ENCODE results near the gene EGR1. TPM values are rescaled to one million over a fixed set of nuclear protein-coding genes. Genes with fewer than 3 reads are reported as not detected.

EGR1 gene
- total RNA-seq, 1 experiment from 2014 or later = 83.3 TPM

DNA sequence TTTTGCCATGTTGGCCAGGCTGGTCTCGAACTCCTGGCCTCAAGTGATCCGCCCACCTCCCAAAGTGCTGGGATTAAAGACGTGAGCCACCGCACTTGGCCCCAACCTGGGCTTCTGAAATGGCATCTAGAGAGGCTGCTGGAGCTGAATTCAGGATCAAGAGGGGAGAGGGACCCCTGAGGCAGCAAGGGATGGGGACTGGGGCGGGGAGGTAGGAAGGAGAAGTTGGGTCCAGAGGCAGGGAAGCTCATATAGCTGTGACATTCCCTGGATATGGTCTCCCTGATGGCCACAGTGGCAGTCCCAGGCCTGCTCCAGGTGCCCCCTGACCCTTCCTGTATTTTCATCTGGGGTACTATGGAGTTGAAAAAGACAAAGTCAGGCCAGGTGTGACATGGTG is 14.3 kb upstream of the EGR1 start:
- H3K4me3 Mint-ChIP-seq = no peak overlapping the region
- Histone ChIP-seq H3K4me1 (ENCODE audit: insufficient read depth, low read length) (no peaks in the 10 kb centered on the region; the same call in 1 of the 2 replicates), H3K23me2 (ENCODE audit: insufficient read length, low read depth, low read length, poor library complexity, severe bottlenecking) (no peaks in the 10 kb centered on the region), H3K18ac (ENCODE audit: insufficient read length, low read depth, low read length) (no peak overlapping the region), H3K79me2 (ENCODE audit: insufficient read depth, low read length) (no peaks in the 10 kb centered on the region), H3K9ac (ENCODE audit: extremely low read depth, insufficient read length, low read length) (no peak overlapping the region), H3K27ac (ENCODE audit: insufficient read length, low read depth, low read length) (no peak overlapping the region), H3K14ac (ENCODE audit: insufficient read depth, low read length) (no peak overlapping the region), H2BK15ac (ENCODE audit: low read depth, low read length) (no peak overlapping the region), H3K4me2 (ENCODE audit: insufficient read depth, insufficient read length, low read length) (no peak overlapping the region), H4K20me1 (ENCODE audit: control insufficient read depth, insufficient read depth, insufficient read length) (no peaks in the 10 kb centered on the region), H2AK5ac (ENCODE audit: insufficient read length, low read length) (no peak overlapping the region), H2BK20ac (ENCODE audit: low read depth, low read length, poor library complexity, severe bottlenecking) (no peak overlapping the region), H3K9me3 (ENCODE audit: control insufficient read depth, low read depth, low read length) (no peaks in the 10 kb centered on the region), H3K56ac (ENCODE audit: insufficient read length, low read depth, low read length) (no peak overlapping the region), H3K27me3 (ENCODE audit: insufficient read depth, low read length) (no peaks in the 10 kb centered on the region), H3K23ac (ENCODE audit: insufficient read length, low read depth, low read length) (no peak overlapping the region), H2BK120ac (ENCODE audit: low read depth, low read length, poor library complexity, severe bottlenecking) (no peak overlapping the region), H3T11ph (ENCODE audit: low read length) (no peak overlapping the region), H3K79me1 (ENCODE audit: insufficient read depth, low read depth, low read length, poor library complexity, severe bottlenecking) (no peaks in the 10 kb centered on the region), H2AFZ (ENCODE audit: low read length) (no peak overlapping the region), H2BK5ac (ENCODE audit: insufficient read length, low read length) (no peak overlapping the region), H4K8ac (replicated peaks; ENCODE audit: insufficient read length, low read depth, low read length) (no peak overlapping the region), H2BK12ac (ENCODE audit: insufficient read length, low read depth, low read length) (no peak overlapping the region), H4K5ac (ENCODE audit: insufficient read length, low read depth, low read length) (no peak overlapping the region), H4K91ac (ENCODE audit: insufficient read length, low read depth, low read length) (no peak overlapping the region), H3K4ac (ENCODE audit: low read depth, low read length) (no peak overlapping the region)
- peaks cover 4% of the 10 kb centered on the region; the same call in 1 of the 2 replicates for H3K27me3 Mint-ChIP-seq (ENCODE audit: low read depth)
- H3K9me3 Mint-ChIP-seq = no peaks in the 10 kb centered on the region
- WGBS (ENCODE audit: extremely low coverage, insufficient read length, low lambda C conversion rate) = no CpG with 5 or more reads among the region's 5 CpGs
- no peak overlapping the region for H3K27ac Mint-ChIP-seq
- H3K36me3 Mint-ChIP-seq (ENCODE audit: insufficient read depth in 1 of 3, low read depth in 3 of 3) = no peaks in the 10 kb centered on the region; a peak in 1 of 7 replicates
- DNase-seq = no peak
- TF ChIP-seq, protein P1, sequence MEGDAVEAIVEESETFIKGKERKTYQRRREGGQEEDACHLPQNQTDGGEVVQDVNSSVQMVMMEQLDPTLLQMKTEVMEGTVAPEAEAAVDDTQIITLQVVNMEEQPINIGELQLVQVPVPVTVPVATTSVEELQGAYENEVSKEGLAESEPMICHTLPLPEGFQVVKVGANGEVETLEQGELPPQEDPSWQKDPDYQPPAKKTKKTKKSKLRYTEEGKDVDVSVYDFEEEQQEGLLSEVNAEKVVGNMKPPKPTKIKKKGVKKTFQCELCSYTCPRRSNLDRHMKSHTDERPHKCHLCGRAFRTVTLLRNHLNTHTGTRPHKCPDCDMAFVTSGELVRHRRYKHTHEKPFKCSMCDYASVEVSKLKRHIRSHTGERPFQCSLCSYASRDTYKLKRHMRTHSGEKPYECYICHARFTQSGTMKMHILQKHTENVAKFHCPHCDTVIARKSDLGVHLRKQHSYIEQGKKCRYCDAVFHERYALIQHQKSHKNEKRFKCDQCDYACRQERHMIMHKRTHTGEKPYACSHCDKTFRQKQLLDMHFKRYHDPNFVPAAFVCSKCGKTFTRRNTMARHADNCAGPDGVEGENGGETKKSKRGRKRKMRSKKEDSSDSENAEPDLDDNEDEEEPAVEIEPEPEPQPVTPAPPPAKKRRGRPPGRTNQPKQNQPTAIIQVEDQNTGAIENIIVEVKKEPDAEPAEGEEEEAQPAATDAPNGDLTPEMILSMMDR (conservative IDR thresholded peaks at IDR 0.05) = no peak
- peaks cover 35 to 42% of the 10 kb centered on the region in 2 experiments for H3K4me1 Mint-ChIP-seq
